ENCODE data around the gene ARHGAP23. TPM values are rescaled to one million over a fixed set of nuclear protein-coding genes. Genes with fewer than 3 reads are reported as not detected.

The ARHGAP23 gene
- total RNA-seq, 1 experiment from 2014 or later, result 97.9 TPM

DNA sequence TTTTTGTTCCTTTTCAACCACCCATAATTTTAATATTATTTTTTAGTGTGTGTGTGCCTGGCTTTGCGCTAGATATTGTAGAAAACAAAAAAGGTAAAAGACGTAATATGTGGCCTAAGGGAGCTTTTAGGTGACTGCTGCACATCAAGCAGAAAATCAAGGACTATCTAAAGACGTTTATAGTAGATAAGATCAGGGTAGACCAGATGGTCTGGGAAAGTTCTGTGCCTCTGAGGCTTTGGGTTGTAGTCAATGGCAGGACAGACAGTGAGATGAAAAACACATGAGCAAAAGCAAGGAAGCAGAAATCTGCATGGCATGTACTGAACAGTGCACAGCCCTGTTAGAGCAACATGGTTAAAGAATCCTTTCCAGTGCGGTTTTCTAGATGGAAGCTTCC, 26.8 kb upstream of the ARHGAP23 start:
- H2BK20ac ChIP-seq (ENCODE audit: low read depth, low read length, poor library complexity, severe bottlenecking), result no peak overlapping the region
- Mint-ChIP-seq H3K9me3 (no peaks in the 10 kb centered on the region), H3K4me1 (peaks cover 28 to 30% of the 10 kb centered on the region in 2 experiments), H3K27me3 (ENCODE audit: low read depth) (no peaks in the 10 kb centered on the region), H3K4me3 (no peak overlapping the region), H3K27ac (no peak overlapping the region), H3K36me3 (ENCODE audit: insufficient read depth in 1 of 3, low read depth in 3 of 3) (peaks cover 25 to 57% (median 40%) of the 10 kb centered on the region in 3 experiments)
- H3K18ac ChIP-seq (ENCODE audit: insufficient read length, low read depth, low read length), result no peak overlapping the region
- no peak overlapping the region for H2AFZ ChIP-seq (ENCODE audit: low read length)
- H3K56ac ChIP-seq (ENCODE audit: insufficient read length, low read depth, low read length), result no peak overlapping the region
- no peak overlapping the region for H2BK5ac ChIP-seq (ENCODE audit: insufficient read length, low read length)
- H2BK12ac ChIP-seq (ENCODE audit: insufficient read length, low read depth, low read length), result no peak overlapping the region
- no peak overlapping the region for H3K9ac ChIP-seq (ENCODE audit: extremely low read depth, insufficient read length, low read length)
- H3K4me1 ChIP-seq (ENCODE audit: insufficient read depth, low read length), result peaks cover 11% of the 10 kb centered on the region; the same call in 1 of the 2 replicates
- H3K9me3 ChIP-seq (ENCODE audit: control insufficient read depth, low read depth, low read length), result no peaks in the 10 kb centered on the region
- H2BK15ac ChIP-seq (ENCODE audit: low read depth, low read length), result no peak overlapping the region
- H3K79me2 ChIP-seq (ENCODE audit: insufficient read depth, low read length), result no peaks in the 10 kb centered on the region
- H2AK5ac ChIP-seq (ENCODE audit: insufficient read length, low read length), result no peak overlapping the region
- H3K14ac ChIP-seq (ENCODE audit: insufficient read depth, low read length), result no peak overlapping the region
- no peak overlapping the region for H3T11ph ChIP-seq (ENCODE audit: low read length)
- H3K23me2 ChIP-seq (ENCODE audit: insufficient read length, low read depth, low read length, poor library complexity, severe bottlenecking), result peaks cover 3% of the 10 kb centered on the region
- H3K4me2 ChIP-seq (ENCODE audit: insufficient read depth, insufficient read length, low read length), result no peak overlapping the region
- H2BK120ac ChIP-seq (ENCODE audit: low read depth, low read length, poor library complexity, severe bottlenecking), result no peak overlapping the region
- no peak overlapping the region for H4K8ac ChIP-seq (replicated peaks; ENCODE audit: insufficient read length, low read depth, low read length)
- no peaks in the 10 kb centered on the region for H3K27me3 ChIP-seq (ENCODE audit: insufficient read depth, low read length)
- H3K79me1 ChIP-seq (ENCODE audit: insufficient read depth, low read depth, low read length, poor library complexity, severe bottlenecking), result no peaks in the 10 kb centered on the region
- H3K27ac ChIP-seq (ENCODE audit: insufficient read length, low read depth, low read length), result no peak overlapping the region
- WGBS (ENCODE audit: extremely low coverage, insufficient read length, low lambda C conversion rate), result no CpG with 5 or more reads among the region's 4 CpGs
- no peak for DNase-seq
- no peak overlapping the region for H3K23ac ChIP-seq (ENCODE audit: insufficient read length, low read depth, low read length)
- H4K20me1 ChIP-seq (ENCODE audit: control insufficient read depth, insufficient read depth, insufficient read length), result no peaks in the 10 kb centered on the region
- H4K91ac ChIP-seq (ENCODE audit: insufficient read length, low read depth, low read length), result no peak overlapping the region
- no peak overlapping the region for H3K4ac ChIP-seq (ENCODE audit: low read depth, low read length)
- TF ChIP-seq, protein P1, sequence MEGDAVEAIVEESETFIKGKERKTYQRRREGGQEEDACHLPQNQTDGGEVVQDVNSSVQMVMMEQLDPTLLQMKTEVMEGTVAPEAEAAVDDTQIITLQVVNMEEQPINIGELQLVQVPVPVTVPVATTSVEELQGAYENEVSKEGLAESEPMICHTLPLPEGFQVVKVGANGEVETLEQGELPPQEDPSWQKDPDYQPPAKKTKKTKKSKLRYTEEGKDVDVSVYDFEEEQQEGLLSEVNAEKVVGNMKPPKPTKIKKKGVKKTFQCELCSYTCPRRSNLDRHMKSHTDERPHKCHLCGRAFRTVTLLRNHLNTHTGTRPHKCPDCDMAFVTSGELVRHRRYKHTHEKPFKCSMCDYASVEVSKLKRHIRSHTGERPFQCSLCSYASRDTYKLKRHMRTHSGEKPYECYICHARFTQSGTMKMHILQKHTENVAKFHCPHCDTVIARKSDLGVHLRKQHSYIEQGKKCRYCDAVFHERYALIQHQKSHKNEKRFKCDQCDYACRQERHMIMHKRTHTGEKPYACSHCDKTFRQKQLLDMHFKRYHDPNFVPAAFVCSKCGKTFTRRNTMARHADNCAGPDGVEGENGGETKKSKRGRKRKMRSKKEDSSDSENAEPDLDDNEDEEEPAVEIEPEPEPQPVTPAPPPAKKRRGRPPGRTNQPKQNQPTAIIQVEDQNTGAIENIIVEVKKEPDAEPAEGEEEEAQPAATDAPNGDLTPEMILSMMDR (conservative IDR thresholded peaks at IDR 0.05), result no peak
- no peak overlapping the region for H4K5ac ChIP-seq (ENCODE audit: insufficient read length, low read depth, low read length)
